Colonic mucosa (tissue), 4 donors: ENCODE results near the gene GRK3. TPM values are rescaled to one million over a fixed set of nuclear protein-coding genes. Genes with fewer than 3 reads are reported as not detected.
"Not testable (repeated sequence)": the region's sequence is repeated elsewhere in the genome, so short reads cannot be mapped to it uniquely, and the experiment has no call there.

Experiments used
- DNase-seq: peaks from one replicate; pipeline ENCODE4 v3.0.0-alpha.2; 2020
- H3K27ac ChIP-seq: fragments of 200-600 bp; one replicate; pipeline ENCODE4 v1.8.0; 2021
- H3K27me3 ChIP-seq: fragments of 200-600 bp; one replicate; pipeline ENCODE4 v1.8.0; 2021
- H3K36me3 ChIP-seq: fragments of 200-600 bp; one replicate; pipeline ENCODE4 v1.8.0; 2021
- H3K4me1 ChIP-seq: fragments of 200-600 bp; one replicate; pipeline ENCODE4 v1.8.0; 2021; ENCODE audit warnings: mild to moderate bottlenecking
- H3K4me3 ChIP-seq: fragments of 200-600 bp; one replicate; pipeline ENCODE4 v1.8.0; 2021
- H3K9ac ChIP-seq, 2 donors: one replicate each; pipeline ENCODE4 v1.7.0; 2013; ENCODE audit warnings: control low read depth in 2 of 2, low read depth in 2 of 2, low read length in 2 of 2
- H3K9me3 ChIP-seq: fragments of 200-600 bp; one replicate; pipeline ENCODE4 v1.8.0; 2021
- intact Hi-C: fragments of 100-400 bp; cut with DNase I; formaldehyde crosslinking; loops from one replicate; pipeline ENCODE4 v1.14.1; 2022
- total RNA-seq, 2 donors: library from RNA; stranded (reverse); fragmentation: NEBNext Ultra II Directional in 1 of 2; extraction: Animal tissue kit (Norgen Biotek cat#: 25700) in 1 of 2; gene quantifications; one replicate each; pipeline ENCODE4 v1.2.1, GENCODE V29; 2021
- TF ChIP-seq, protein P1 (sequence below): fragments of 200-600 bp; IDR thresholded peaks from one replicate; pipeline ENCODE4 v1.8.0; 2022; ENCODE audit warnings: antibody characterized with exemption, mild to moderate bottlenecking
- donor health status: healthy.
- donor health status: DM: no; HTN: no; CAD: no.
- donor health status: DM: no; HTN: no; CAD: no.

GRK3 gene
- total RNA-seq, 2 donors from 2014 or later = 2.9 to 5.3 TPM

DNA sequence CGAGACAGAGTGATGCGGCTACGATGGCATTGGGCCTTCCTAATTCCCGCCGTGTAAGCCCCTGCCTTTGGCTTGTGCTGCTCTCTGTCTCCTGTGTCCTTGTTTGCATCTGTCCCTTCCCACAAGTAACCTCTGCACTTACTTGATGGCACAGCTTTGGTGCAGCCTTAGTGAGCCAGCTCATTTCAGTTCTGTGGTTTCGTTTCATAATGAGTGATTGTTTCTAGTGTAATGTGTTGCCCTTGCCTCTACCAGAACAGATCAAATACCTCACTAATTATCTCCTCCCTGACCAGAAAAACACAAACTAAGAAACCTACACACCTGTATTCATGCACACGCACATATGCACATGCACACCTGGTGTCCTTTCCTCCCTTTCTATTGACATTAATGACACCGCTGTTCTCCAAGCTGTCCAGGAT, 58.8 kb downstream of the GRK3 start:
- no peak overlapping the region for H3K27ac ChIP-seq
- TF ChIP-seq, protein P1, sequence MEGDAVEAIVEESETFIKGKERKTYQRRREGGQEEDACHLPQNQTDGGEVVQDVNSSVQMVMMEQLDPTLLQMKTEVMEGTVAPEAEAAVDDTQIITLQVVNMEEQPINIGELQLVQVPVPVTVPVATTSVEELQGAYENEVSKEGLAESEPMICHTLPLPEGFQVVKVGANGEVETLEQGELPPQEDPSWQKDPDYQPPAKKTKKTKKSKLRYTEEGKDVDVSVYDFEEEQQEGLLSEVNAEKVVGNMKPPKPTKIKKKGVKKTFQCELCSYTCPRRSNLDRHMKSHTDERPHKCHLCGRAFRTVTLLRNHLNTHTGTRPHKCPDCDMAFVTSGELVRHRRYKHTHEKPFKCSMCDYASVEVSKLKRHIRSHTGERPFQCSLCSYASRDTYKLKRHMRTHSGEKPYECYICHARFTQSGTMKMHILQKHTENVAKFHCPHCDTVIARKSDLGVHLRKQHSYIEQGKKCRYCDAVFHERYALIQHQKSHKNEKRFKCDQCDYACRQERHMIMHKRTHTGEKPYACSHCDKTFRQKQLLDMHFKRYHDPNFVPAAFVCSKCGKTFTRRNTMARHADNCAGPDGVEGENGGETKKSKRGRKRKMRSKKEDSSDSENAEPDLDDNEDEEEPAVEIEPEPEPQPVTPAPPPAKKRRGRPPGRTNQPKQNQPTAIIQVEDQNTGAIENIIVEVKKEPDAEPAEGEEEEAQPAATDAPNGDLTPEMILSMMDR = no peak
- intact Hi-C loops = no loop called here
- DNase-seq = no peak
- H3K36me3 ChIP-seq = no peaks in the 10 kb centered on the region
- H3K27me3 ChIP-seq = no peaks in the 10 kb centered on the region
- no peak overlapping the region for H3K9ac ChIP-seq
- no peaks in the 10 kb centered on the region for H3K9me3 ChIP-seq
- no peaks in the 10 kb centered on the region for H3K4me1 ChIP-seq
- H3K4me3 ChIP-seq = no peak overlapping the region

DNA sequence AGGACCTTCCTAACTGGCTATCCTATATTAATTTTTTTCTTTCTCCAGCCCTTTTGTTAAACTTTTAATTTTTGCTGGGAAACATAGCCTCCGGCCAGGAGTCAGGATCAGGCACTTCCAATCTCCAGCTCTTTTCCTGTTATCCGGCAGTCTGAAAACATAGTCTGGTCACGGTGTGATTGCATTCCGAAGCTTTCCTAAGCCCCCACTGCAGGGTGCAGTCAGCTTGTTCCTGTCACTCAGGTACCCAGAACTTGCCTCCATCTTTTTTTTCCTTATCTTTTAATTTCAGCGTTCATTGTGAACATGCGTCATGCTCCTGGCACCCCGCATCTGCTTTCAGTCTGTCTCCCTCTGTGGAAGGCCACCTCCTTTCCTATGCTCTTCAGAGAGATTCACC, 59.4 kb downstream of the GRK3 start:
- TF ChIP-seq, protein P1 = no peak
- no peak overlapping the region for H3K9ac ChIP-seq
- no peaks in the 10 kb centered on the region for H3K9me3 ChIP-seq
- H3K4me3 ChIP-seq = no peak overlapping the region
- no peak overlapping the region for H3K27ac ChIP-seq
- H3K4me1 ChIP-seq = no peaks in the 10 kb centered on the region
- intact Hi-C loops = no loop called here
- H3K27me3 ChIP-seq = no peaks in the 10 kb centered on the region
- no peaks in the 10 kb centered on the region for H3K36me3 ChIP-seq
- no peak for DNase-seq

DNA sequence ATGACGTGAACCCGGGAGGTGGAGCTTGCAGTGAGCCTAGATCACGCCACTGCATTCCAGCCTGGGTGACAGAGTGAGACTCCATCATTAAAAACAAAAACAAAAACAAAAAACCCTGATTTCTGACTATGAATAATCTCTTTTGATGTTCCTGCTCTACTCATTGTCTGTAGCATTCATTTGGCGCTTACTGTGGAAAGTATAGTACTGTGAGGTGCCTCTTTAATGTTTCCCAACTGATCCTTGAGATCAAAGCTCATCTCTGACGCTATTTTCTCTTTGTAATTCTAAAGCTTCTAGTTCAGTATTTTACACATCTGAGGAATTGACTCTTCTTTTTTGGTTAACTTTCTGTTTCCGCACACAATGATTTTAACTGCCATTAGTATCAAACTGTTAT, 60.0 kb downstream of the GRK3 start:
- Histone ChIP-seq H3K4me3 (no peak overlapping the region), H3K9me3 (no peaks in the 10 kb centered on the region), H3K27ac (no peak overlapping the region), H3K4me1 (no peaks in the 10 kb centered on the region), H3K36me3 (no peaks in the 10 kb centered on the region), H3K9ac (no peak overlapping the region), H3K27me3 (no peaks in the 10 kb centered on the region)
- intact Hi-C loops = no loop called here
- TF ChIP-seq, protein P1 = no peak
- DNase-seq = no peak

DNA sequence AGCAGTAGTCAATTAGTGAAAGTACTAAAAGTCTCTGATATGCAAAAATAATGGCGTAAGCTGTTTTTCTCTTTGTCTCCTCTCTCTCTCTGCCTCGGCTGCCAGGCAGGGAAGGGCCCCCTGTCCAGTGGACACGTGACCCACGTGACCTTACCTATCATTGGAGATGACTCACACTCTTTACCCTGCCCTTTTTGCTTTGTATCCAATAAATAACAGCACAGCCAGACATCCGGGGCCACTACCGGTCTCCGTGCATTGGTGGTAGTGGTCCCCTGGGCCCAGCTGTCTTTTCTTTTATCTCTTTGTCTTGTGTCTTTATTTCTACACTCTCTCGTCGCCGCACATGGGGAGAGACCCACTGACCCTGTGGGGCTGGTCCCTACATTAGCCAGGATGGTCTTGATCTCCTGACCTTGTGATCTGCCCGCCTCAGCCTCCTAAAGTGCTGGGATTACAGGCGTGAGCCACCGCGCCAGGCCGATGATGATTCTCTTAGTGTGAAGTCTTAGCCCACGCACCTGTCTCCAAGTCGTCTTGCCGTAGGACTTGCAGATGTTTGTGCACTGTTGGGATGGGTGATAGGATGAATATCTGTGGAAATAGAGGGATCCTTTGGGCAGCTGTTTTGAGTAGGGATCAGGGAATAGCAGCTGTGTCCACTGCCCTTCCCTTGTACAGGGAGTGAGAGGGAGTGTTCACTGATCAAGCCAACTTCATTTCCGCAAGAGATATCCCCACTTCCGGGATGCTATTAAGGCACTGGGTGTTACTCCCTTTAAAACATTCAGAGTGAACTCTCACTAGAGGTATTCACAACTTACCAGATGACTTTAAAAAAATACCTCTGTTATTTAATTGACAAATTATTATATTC, 61.5 kb downstream of the GRK3 start:
- H3K9me3 ChIP-seq, H3K27me3 ChIP-seq, intact Hi-C loops, H3K9ac ChIP-seq, H3K27ac ChIP-seq, H3K4me1 ChIP-seq, DNase-seq, H3K4me3 ChIP-seq, H3K36me3 ChIP-seq: not testable (repeated sequence)

DNA sequence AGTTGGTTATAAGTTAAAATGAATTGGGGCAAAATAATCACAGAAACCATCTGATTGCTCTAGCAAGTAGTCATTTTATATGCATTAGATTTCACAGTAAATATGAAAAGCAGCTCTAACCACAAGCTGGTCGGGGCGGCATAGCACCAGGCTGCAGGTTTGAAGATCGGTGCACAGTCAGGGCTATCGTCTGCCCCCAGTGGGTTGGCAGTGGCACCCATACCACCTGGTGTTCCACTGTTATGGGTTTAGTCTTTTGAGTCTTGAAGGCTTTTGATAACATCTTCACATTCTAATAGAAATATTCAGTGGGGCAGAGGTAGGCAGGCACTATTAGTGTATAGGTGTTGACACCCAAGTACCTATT, 62.1 kb downstream of the GRK3 start:
- Histone ChIP-seq H3K36me3 (no peaks in the 10 kb centered on the region), H3K9me3 (no peaks in the 10 kb centered on the region), H3K4me1 (no peaks in the 10 kb centered on the region), H3K27ac (no peak overlapping the region), H3K4me3 (no peak overlapping the region), H3K27me3 (no peaks in the 10 kb centered on the region), H3K9ac (no peak overlapping the region)
- intact Hi-C loops = no loop called here
- DNase-seq = no peak
- TF ChIP-seq, protein P1 = no peak

DNA sequence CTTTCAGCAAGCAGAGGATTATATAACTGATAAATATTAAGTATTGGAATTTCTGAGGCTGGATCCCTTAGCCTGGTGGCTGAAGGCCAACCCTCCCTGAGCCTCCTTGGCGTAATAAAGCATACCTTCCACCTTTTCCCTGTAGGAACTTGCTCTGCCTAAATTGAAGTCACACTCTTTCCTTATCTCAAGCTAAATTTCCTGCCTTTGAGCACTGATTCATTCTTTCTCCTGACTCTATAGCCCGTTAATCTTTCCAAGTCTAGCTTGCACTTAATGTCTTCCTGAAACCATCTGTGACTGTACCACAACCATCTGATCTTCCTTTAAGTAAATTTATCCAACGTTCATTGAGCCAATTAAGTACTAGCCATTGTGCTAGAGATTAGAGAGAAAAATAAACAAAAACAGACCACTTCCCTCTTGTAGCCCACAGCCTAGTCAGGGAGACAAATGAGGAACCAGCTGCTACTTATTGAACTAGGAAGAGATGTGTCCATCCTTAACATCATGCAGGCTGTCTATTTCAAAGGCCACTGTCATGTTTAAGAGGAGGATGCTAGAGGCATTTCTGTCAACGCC, 62.9 kb downstream of the GRK3 start:
- no peaks in the 10 kb centered on the region for H3K4me1 ChIP-seq
- intact Hi-C loops = no loop called here
- TF ChIP-seq, protein P1 = no peak
- no peak overlapping the region for H3K9ac ChIP-seq
- H3K9me3 ChIP-seq = no peaks in the 10 kb centered on the region
- no peak overlapping the region for H3K27ac ChIP-seq
- DNase-seq = no peak
- no peaks in the 10 kb centered on the region for H3K27me3 ChIP-seq
- no peaks in the 10 kb centered on the region for H3K36me3 ChIP-seq
- H3K4me3 ChIP-seq = no peak overlapping the region
